Loucy (cell line): Measurements from ENCODE around the gene LYRM4.

Source experiments
- H2AFZ ChIP-seq: fragments of 200-600 bp; sonication (generic); 2 replicates; pipeline ENCODE4 v1.6.0; 2016; ENCODE audit warnings: antibody characterized with exemption, mild to moderate bottlenecking, low read length, moderate library complexity
- H3F3A ChIP-seq: fragments of 200-600 bp; 2 replicates; pipeline ENCODE4 v1.6.0; 2016; ENCODE audit warnings: antibody characterized with exemption, low read depth, mild to moderate bottlenecking
- H3K27me3 ChIP-seq: fragments of 200-600 bp; sonication (generic); 2 replicates; pipeline ENCODE4 v1.6.1; 2014; ENCODE audit warnings: low read length, mild to moderate bottlenecking; ENCODE audit not compliant: insufficient read depth, poor library complexity, severe bottlenecking
- H3K36me3 ChIP-seq: fragments of 200-600 bp; sonication (generic); 2 replicates; pipeline ENCODE4 v1.6.1; 2016; ENCODE audit warnings: low read length; ENCODE audit not compliant: insufficient read depth
- H3K4me1 ChIP-seq: fragments of 200-600 bp; sonication (generic); 2 replicates; pipeline ENCODE4 v1.5.1; 2014; ENCODE audit warnings: low read length, mild to moderate bottlenecking; ENCODE audit not compliant: insufficient read depth, poor library complexity, severe bottlenecking
- H3K4me2 ChIP-seq: fragments of 200-600 bp; sonication (generic); 2 replicates; pipeline ENCODE4 v1.6.0; 2014; ENCODE audit warnings: antibody characterized with exemption, low read length, low read depth, mild to moderate bottlenecking; ENCODE audit not compliant: poor library complexity, severe bottlenecking
- H3K4me3 ChIP-seq: fragments of 200-600 bp; sonication (generic); 2 replicates; pipeline ENCODE4 v1.5.1; 2014; ENCODE audit warnings: low read length, mild to moderate bottlenecking, mixed read lengths; ENCODE audit not compliant: poor library complexity, severe bottlenecking
- H3K79me2 ChIP-seq: fragments of 200-600 bp; sonication (generic); 2 replicates; pipeline ENCODE4 v1.6.1; 2014; ENCODE audit warnings: low read length; ENCODE audit not compliant: insufficient read depth
- H3K9ac ChIP-seq: fragments of 200-600 bp; sonication (generic); 2 replicates; pipeline ENCODE4 v1.6.0; 2014; ENCODE audit warnings: mild to moderate bottlenecking, low read depth, low read length, moderate library complexity; ENCODE audit not compliant: poor library complexity, severe bottlenecking
- H3K9me2 ChIP-seq: fragments of 200-600 bp; sonication (generic); replicated peaks from 2 replicates; pipeline ENCODE4 v1.6.1; 2016; ENCODE audit warnings: low read depth, low read length, mixed read lengths
- H3K9me3 ChIP-seq: fragments of 200-600 bp; sonication (generic); 2 replicates; pipeline ENCODE4 v1.6.1; 2014; ENCODE audit warnings: mild to moderate bottlenecking, antibody characterized with exemption, low read length, low read depth; ENCODE audit not compliant: insufficient read depth
- H4K20me1 ChIP-seq: fragments of 200-600 bp; sonication (generic); 2 replicates; pipeline ENCODE4 v1.6.0; 2014; ENCODE audit warnings: antibody characterized with exemption, low read length, mild to moderate bottlenecking; ENCODE audit not compliant: insufficient read depth, poor library complexity, severe bottlenecking
- EZH2phosphoT487 ChIP-seq: fragments of 200-600 bp; IDR thresholded peaks from 2 replicates; pipeline ENCODE4 v1.6.1; 2018; ENCODE audit warnings: antibody characterized with exemption, mild to moderate bottlenecking, moderate library complexity, borderline replicate concordance
- TF ChIP-seq, protein P1 (sequence below): fragments of 200-600 bp; sonication (generic); conservative IDR thresholded peaks from 2 replicates; pipeline ENCODE4 v1.5.1; 2014; ENCODE audit warnings: mild to moderate bottlenecking, antibody characterized with exemption, low read length

LYRM4 gene

DNA sequence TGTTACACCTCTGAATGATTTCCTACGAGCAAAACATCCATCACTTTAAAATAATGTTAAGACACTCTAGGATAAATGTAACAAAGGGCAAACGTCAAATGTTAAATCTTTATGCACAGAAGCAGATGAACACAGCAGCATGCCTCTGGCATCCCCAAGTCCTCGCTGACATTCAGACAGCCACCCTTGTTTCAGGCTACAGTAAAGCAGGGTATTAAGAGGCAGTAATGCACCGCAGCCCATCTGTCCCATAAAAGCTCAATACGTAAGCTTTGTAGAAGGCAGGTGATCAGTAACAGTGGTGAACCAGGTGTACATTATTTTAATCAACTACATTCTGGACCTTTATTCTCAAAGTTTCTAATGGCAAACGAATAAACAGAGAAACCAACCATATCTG lies 110.9 kb downstream of the LYRM4 start:
- no peaks in the 10 kb centered on the region for H3K9me2 ChIP-seq
- H3K36me3 ChIP-seq, result no peaks in the 10 kb centered on the region
- H2AFZ ChIP-seq, result no peak overlapping the region
- H3K9me3 ChIP-seq, result no peaks in the 10 kb centered on the region
- no peak overlapping the region for H3K4me2 ChIP-seq
- H3K4me1 ChIP-seq, result no peaks in the 10 kb centered on the region
- H3K79me2 ChIP-seq, result no peaks in the 10 kb centered on the region
- no peak for TF ChIP-seq EZH2phosphoT487
- TF ChIP-seq, protein P1, sequence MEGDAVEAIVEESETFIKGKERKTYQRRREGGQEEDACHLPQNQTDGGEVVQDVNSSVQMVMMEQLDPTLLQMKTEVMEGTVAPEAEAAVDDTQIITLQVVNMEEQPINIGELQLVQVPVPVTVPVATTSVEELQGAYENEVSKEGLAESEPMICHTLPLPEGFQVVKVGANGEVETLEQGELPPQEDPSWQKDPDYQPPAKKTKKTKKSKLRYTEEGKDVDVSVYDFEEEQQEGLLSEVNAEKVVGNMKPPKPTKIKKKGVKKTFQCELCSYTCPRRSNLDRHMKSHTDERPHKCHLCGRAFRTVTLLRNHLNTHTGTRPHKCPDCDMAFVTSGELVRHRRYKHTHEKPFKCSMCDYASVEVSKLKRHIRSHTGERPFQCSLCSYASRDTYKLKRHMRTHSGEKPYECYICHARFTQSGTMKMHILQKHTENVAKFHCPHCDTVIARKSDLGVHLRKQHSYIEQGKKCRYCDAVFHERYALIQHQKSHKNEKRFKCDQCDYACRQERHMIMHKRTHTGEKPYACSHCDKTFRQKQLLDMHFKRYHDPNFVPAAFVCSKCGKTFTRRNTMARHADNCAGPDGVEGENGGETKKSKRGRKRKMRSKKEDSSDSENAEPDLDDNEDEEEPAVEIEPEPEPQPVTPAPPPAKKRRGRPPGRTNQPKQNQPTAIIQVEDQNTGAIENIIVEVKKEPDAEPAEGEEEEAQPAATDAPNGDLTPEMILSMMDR, result no peak
- H3F3A ChIP-seq, result no peaks in the 10 kb centered on the region
- no peak overlapping the region for H3K4me3 ChIP-seq
- no peaks in the 10 kb centered on the region for H4K20me1 ChIP-seq
- H3K27me3 ChIP-seq, result no peaks in the 10 kb centered on the region
- H3K9ac ChIP-seq, result no peak overlapping the region

DNA sequence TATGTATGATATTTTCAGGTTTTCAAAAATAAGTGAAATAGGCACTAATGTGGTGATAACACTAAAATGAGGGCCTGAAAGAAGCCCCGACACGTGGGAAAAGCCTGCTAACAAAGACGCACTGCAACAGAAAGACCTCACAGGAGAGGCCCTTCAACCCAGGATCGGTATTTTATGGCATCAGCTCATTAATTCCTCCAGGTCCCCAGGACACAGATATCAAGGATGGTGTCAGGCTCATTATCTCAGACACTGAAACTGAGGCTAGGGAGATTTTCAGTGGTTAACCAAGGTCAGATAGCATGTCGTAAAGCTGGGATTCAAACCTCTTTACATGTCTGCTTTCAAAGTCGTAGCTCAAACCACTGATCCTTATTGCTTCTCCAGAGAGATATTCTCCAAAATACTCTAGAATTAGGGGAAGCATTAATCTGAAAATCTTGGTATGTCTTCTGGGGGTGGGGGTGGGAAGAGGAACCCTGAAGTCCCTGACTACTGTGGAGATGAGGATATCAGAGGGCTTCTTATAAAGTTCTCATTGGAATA lies 111.5 kb downstream of the LYRM4 start:
- TF ChIP-seq, protein P1, result no peak
- no peak for TF ChIP-seq EZH2phosphoT487
- Histone ChIP-seq H3K27me3 (no peaks in the 10 kb centered on the region), H3K4me1 (no peaks in the 10 kb centered on the region), H3K9ac (no peak overlapping the region), H3K9me2 (no peaks in the 10 kb centered on the region), H3K4me3 (no peak overlapping the region), H3F3A (no peaks in the 10 kb centered on the region), H3K9me3 (no peaks in the 10 kb centered on the region), H3K4me2 (no peak overlapping the region), H2AFZ (no peak overlapping the region), H4K20me1 (no peaks in the 10 kb centered on the region), H3K79me2 (no peaks in the 10 kb centered on the region), H3K36me3 (no peaks in the 10 kb centered on the region)

DNA sequence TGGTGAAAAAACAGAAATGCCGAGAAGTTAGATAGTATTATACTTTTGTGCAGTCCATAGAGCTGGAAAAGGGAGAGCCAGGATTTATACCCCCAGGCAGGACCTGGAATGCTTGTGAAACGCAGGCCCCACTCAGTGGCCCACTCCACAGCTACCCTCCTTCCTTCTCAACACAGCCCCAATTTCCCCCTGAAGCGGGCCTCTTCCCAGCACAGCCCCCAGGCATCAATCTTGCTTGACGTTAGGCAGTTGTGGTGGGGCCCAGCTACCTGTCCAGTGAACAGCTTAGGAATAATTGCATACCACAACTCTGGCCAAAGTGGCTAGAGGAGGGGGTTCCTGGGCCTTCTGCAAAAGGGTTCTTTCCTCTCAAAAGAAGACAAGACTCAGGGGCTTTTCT lies 114.4 kb downstream of the LYRM4 start:
- Histone ChIP-seq H3K4me3 (no peak overlapping the region), H3K27me3 (no peaks in the 10 kb centered on the region), H3F3A (no peaks in the 10 kb centered on the region), H4K20me1 (no peaks in the 10 kb centered on the region), H2AFZ (no peak overlapping the region), H3K9me3 (no peaks in the 10 kb centered on the region), H3K36me3 (no peaks in the 10 kb centered on the region), H3K79me2 (no peaks in the 10 kb centered on the region), H3K9ac (no peak overlapping the region), H3K4me2 (no peak overlapping the region), H3K4me1 (no peaks in the 10 kb centered on the region), H3K9me2 (no peaks in the 10 kb centered on the region)
- TF ChIP-seq, protein P1, result no peak
- TF ChIP-seq EZH2phosphoT487, result no peak
